Breast epithelium (tissue), 4 donors: Measurements from ENCODE around the gene TMED8. TPM values are rescaled to one million over a fixed set of nuclear protein-coding genes. Genes with fewer than 3 reads are reported as not detected.

Experiments
- DNase-seq, 2 donors: peaks; one replicate each; pipeline ENCODE4 v3.0.0-alpha.2; 2019; ENCODE audit warnings: low spot score in 2 of 2
- H3K27ac ChIP-seq, 2 donors: fragments of 200-600 bp; sonication (generic) in 1 of 2; one replicate each; pipeline ENCODE4 v1.5.1; 2016 to 2019; ENCODE audit warnings: mild to moderate bottlenecking in 1 of 2
- H3K27me3 ChIP-seq, 2 donors: fragments of 200-600 bp; sonication (generic) in 1 of 2; one replicate each; pipeline versions ENCODE4 v1.5.1 to v1.6.0; 2017 to 2019; ENCODE audit warnings: control low read depth in 1 of 2, mild to moderate bottlenecking in 1 of 2
- H3K36me3 ChIP-seq: fragments of 200-600 bp; one replicate; pipeline ENCODE4 v1.5.1; 2019
- H3K4me1 ChIP-seq, 2 donors: fragments of 200-600 bp; sonication (generic); one replicate each; pipeline ENCODE4 v1.5.1; 2016 to 2019; ENCODE audit warnings: control low read depth in 1 of 2
- H3K4me3 ChIP-seq, 3 donors: fragments of 200-600 bp; sonication (generic); 1 replicate in 2 of 3; 2 replicates in 1 of 3; pipeline ENCODE4 v1.5.1; 2016 to 2019; ENCODE audit warnings: mild to moderate bottlenecking in 3 of 3, moderate library complexity in 2 of 3
- H3K9me3 ChIP-seq, 2 donors: fragments of 200-600 bp; sonication (generic) in 1 of 2; one replicate each; pipeline ENCODE4 v1.5.1; 2016 to 2019; ENCODE audit warnings: control low read depth in 1 of 2
- POLR2A ChIP-seq: fragments of 450-650 bp; IDR thresholded peaks from one replicate; pipeline ENCODE4 v1.6.1; 2016; ENCODE audit warnings: antibody characterized with exemption, mild to moderate bottlenecking, moderate library complexity
- POLR2AphosphoS5 ChIP-seq, 3 donors: sonication (generic); formaldehyde crosslinking; IDR thresholded peaks; one replicate each; pipeline ENCODE4 v1.6.1; 2017; ENCODE audit warnings: antibody characterized with exemption in 3 of 3
- intact Hi-C: fragments of 100-400 bp; cut with DNase I; formaldehyde crosslinking; loops from one replicate; pipeline ENCODE4 v1.15.1; 2023; ENCODE audit warnings: low total_unique reads
- total RNA-seq, 3 donors: library from RNA; depleted of rRNA; stranded (reverse); fragments of >200 nt; gene quantifications; one replicate each; pipeline ENCODE4 v1.1.0, GENCODE V29; 2016
- TF ChIP-seq, protein P1 (sequence below), 3 donors: fragments of 450-650 bp; IDR thresholded peaks; one replicate each; pipeline ENCODE4 v1.5.1; 2016 to 2017; ENCODE audit warnings: antibody characterized with exemption in 3 of 3, mild to moderate bottlenecking in 3 of 3, moderate library complexity in 3 of 3

The TMED8 gene
- total RNA-seq, 3 donors from 2014 or later, result 9.4 to 16.0 (median 14.4) TPM

DNA sequence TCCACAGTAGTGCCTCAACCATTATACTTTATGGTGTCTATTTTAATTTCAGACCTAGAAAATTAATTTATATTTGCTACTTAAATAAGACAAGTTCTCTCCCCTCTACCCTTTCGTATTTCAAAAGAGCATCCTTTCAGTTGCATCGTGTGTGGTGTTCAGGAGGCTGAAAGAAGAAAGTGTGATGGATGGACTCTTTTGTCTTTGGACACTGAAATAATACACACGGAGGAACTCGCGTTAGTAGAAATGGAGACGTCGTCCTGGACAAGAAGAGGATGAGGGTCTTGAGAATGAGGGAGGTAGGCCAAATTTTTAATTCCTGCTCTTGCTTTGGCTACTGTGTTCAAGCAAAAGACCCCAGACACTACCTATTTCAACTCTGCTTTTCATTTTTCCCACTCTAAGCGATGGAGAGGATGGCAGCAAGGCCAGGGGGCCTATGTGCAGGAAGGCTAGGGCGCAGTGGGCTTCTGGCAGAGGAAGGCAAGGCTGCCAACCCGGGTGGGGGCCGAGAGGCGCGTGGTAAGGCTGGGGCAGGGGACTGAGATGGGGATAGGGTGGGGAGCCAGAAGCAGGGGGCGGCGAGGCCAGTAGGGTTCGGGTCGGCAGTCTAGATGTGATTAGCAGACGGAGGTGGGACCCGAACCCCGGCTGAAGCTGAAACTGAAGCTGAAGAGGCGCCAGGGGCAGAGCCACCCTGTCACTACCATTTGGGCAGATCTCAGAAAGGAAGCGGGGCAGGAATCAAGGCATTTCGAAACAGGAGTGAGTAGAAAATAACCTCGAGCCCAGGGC is 722 bp downstream of the TMED8 start:
- intact Hi-C loops, result no loop called here
- Histone ChIP-seq H3K36me3 (no peaks in the 10 kb centered on the region), H3K27ac (peak overlapping the region; percentile 75 to 91), H3K4me1 (no peaks in the 10 kb centered on the region), H3K4me3 (peak overlapping the region; percentile 69 to 88 (median 83)), H3K9me3 (no peaks in the 10 kb centered on the region), H3K27me3 (no peaks in the 10 kb centered on the region)
- no peak for TF ChIP-seq POLR2AphosphoS5 (IDR thresholded peaks at IDR 0.05)
- TF ChIP-seq POLR2A, result no peak
- TF ChIP-seq, protein P1, sequence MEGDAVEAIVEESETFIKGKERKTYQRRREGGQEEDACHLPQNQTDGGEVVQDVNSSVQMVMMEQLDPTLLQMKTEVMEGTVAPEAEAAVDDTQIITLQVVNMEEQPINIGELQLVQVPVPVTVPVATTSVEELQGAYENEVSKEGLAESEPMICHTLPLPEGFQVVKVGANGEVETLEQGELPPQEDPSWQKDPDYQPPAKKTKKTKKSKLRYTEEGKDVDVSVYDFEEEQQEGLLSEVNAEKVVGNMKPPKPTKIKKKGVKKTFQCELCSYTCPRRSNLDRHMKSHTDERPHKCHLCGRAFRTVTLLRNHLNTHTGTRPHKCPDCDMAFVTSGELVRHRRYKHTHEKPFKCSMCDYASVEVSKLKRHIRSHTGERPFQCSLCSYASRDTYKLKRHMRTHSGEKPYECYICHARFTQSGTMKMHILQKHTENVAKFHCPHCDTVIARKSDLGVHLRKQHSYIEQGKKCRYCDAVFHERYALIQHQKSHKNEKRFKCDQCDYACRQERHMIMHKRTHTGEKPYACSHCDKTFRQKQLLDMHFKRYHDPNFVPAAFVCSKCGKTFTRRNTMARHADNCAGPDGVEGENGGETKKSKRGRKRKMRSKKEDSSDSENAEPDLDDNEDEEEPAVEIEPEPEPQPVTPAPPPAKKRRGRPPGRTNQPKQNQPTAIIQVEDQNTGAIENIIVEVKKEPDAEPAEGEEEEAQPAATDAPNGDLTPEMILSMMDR (IDR thresholded peaks at IDR 0.05), result no peak
- no peak for DNase-seq

DNA sequence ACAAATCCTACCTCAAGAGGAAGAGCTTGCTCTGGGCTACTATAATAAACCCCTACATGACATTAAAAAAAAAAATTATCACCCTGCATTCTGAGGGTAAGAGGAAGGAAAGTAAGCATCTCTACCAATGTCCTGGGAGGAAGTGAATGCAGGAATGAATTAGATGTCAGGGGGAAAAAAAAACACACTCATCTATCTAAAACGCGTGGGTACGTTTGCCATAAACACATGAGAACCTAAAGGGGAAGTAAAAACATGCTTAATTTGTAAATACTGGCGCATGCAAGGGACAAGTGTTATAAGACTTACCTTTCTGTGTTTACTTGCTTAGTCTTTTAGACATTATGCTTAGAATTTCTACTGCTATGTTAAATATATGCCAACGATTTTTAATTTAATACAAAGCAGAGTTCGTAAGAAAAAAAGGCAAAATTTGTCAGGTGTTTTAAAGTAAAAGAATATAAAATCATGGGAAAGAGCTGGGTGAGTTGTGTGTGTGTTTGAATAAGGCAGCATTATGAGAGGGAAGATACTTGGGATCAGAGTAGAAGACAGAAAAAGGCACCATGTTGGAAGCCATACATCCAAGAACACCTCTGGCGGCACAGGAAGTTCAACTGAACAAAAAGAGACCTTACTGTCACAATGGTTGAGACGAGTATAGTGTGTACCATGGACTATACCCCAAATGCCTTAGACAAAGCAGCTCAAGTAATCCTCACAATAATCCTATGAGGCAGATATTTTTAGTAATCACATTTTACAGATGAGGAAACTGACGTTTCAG is 1.5 kb downstream of the TMED8 start:
- Histone ChIP-seq H3K9me3 (no peaks in the 10 kb centered on the region), H3K4me3 (peak overlapping the region in 1 of 3 donors; percentile 83), H3K4me1 (no peaks in the 10 kb centered on the region), H3K36me3 (no peaks in the 10 kb centered on the region), H3K27ac (no peak overlapping the region), H3K27me3 (no peaks in the 10 kb centered on the region)
- DNase-seq, result no peak
- TF ChIP-seq POLR2A, result no peak
- TF ChIP-seq POLR2AphosphoS5 (IDR thresholded peaks at IDR 0.05), result no peak
- TF ChIP-seq, protein P1 (IDR thresholded peaks at IDR 0.05), result no peak
- intact Hi-C loops, result no loop called here

DNA sequence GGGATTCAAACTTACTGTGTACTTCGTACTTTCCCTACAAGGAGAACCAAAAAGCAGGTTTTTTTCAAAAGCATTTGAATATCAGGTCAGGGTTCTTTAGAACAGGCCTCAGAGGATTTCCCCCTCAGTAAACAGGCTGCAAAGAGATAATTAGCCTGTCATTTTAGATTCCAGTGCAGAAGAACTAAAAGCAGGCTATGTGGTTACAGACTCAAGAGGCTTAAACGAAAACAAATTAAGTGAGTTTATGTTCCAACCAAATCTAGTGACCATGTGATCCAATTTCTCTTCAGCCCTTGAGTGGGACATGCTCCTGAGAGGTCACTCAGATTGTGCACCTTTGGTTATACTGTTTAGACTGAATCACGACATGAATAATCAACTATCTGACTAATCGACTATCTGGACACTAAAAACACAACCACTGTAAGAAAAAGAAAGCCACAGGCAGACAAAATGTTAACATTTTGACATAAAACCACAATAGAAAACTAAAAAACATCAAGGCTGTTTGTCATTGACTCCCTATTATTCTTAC is 4.5 kb downstream of the TMED8 start:
- Histone ChIP-seq H3K9me3 (no peaks in the 10 kb centered on the region), H3K4me1 (no peaks in the 10 kb centered on the region), H3K36me3 (no peaks in the 10 kb centered on the region), H3K4me3 (no peak overlapping the region), H3K27ac (no peak overlapping the region), H3K27me3 (no peaks in the 10 kb centered on the region)
- no peak for DNase-seq
- TF ChIP-seq POLR2AphosphoS5 (IDR thresholded peaks at IDR 0.05), result no peak
- intact Hi-C loops, result no loop called here

DNA sequence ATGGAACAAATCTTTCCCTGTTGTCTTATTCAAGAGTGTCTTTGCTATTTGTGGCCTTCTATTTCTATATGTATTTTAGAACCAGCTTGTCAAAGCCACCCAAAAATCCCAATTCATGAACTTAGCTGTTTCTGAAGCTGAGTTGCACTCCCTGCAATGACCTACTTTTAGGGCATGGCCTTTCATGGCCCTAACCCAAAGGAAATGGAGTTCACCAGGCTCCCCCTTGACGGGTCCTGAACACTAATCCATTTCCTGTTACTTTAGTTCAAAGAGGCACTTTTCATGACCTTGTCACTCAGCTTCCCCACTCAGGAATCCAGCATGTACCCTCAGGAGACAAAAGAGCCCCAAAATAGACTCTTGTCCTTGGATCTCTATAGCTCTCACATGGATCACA is 7.6 kb downstream of the TMED8 start:
- no peak for DNase-seq
- intact Hi-C loops, result no loop called here
- Histone ChIP-seq H3K36me3 (no peaks in the 10 kb centered on the region), H3K27me3 (no peaks in the 10 kb centered on the region), H3K4me1 (no peaks in the 10 kb centered on the region), H3K27ac (no peak overlapping the region), H3K9me3 (no peaks in the 10 kb centered on the region), H3K4me3 (no peak overlapping the region)
- TF ChIP-seq POLR2AphosphoS5 (IDR thresholded peaks at IDR 0.05), result no peak

DNA sequence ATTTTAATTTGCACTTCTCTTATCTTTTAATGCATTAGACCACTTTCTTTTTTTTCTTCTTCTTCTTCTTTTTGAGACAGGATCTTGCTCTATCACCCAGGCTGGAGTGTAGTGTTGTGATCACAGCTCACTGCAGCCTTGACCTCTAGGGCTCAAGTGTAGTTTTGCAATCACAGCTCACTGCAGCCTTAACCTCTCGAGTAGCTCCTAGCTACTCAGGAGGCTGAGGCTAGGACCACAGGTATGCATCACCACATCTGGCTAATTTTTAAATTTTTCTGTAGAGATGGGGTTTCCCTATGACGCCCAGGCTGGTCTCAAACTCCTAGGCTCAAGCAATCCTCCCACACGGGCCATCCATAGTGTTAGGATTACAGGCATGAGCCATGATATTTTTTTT is 12.7 kb downstream of the TMED8 start:
- Histone ChIP-seq H3K4me3 (no peak overlapping the region), H3K27ac (no peak overlapping the region), H3K9me3 (no peaks in the 10 kb centered on the region), H3K4me1 (no peaks in the 10 kb centered on the region), H3K27me3 (no peaks in the 10 kb centered on the region), H3K36me3 (no peaks in the 10 kb centered on the region)
- intact Hi-C loops, result no loop called here
- TF ChIP-seq, protein P1 (IDR thresholded peaks at IDR 0.05), result no peak
- no peak for TF ChIP-seq POLR2A
- no peak for DNase-seq

DNA sequence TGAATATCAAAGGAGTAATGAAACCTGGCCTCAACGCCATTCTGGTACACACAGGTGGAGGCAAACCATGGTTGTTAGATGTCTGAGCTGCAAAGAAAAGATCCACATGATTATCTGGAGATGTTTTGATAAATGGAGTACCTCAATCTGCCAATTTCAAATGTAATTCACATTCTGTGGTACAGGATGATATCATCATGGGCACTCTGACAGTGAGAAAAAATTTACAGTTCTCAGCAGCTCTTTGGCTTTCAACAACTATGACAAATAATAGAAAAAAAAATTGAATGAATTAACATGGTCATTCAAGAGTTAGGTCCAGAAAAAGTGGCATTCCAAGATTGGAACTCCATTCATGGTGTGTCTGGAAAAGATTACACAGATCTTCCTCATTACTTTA is 17.3 kb downstream of the TMED8 start:
- intact Hi-C loops, result no loop called here

More for the DNA sequence above, 17.3 kb downstream of the TMED8 start:
- H3K9me3 ChIP-seq, result no peaks in the 10 kb centered on the region
- no peak overlapping the region for H3K4me3 ChIP-seq
- no peaks in the 10 kb centered on the region for H3K27me3 ChIP-seq
- H3K27ac ChIP-seq, result no peak overlapping the region
- no peak for DNase-seq
- no peaks in the 10 kb centered on the region for H3K36me3 ChIP-seq
- no peaks in the 10 kb centered on the region for H3K4me1 ChIP-seq
- no peak for TF ChIP-seq POLR2A
- TF ChIP-seq, protein P1 (IDR thresholded peaks at IDR 0.05), result no peak
- no peak for TF ChIP-seq POLR2AphosphoS5 (IDR thresholded peaks at IDR 0.05)
